OCI-LY7 (cell line): ENCODE measurements around the gene RAD9A.

Experiments used
- CTCF ChIP-seq: fragments of 200-600 bp; sonication (generic); conservative IDR thresholded peaks from 2 replicates; pipeline ENCODE4 v1.5.1; 2014; ENCODE audit warnings: mild to moderate bottlenecking, antibody characterized with exemption, low read length, moderate library complexity, mixed read lengths
- EZH2phosphoT487 ChIP-seq: fragments of 200-600 bp; sonication (generic); IDR thresholded peaks from 2 replicates; pipeline ENCODE4 v1.6.1; 2018; ENCODE audit warnings: low read depth, borderline replicate concordance, mild to moderate bottlenecking, mixed run types, antibody characterized with exemption, low read length, moderate library complexity, mixed read lengths

GRCh38 chr11:67371911-67372320 lies 19.9 kb upstream of the RAD9A start:
- TF ChIP-seq CTCF: no peak
- no peak for TF ChIP-seq EZH2phosphoT487
